SK-N-SH treated with all-trans-retinoic acid at 6 μM for 48 hours (cell line): Measurements from ENCODE around the gene ADH1B.

Experiments
- ATAC-seq: fragments of 200-7000 bp; cut with Tn5 transposase; 3 replicates; pipeline ENCODE4 v1.9.1; 2020; ENCODE audit warnings: mild to moderate bottlenecking, moderate library complexity
- ARNTL ChIP-seq: fragments of 450-650 bp; formaldehyde crosslinking; IDR thresholded peaks from 2 replicates; pipeline ENCODE4 v1.5.0; 2020; ENCODE audit warnings: low read depth, mild to moderate bottlenecking, moderate library complexity, borderline replicate concordance
- BACH2 ChIP-seq: fragments of 250-450 bp; sonication (Bioruptor Pico); IDR thresholded peaks from 2 replicates; pipeline ENCODE4 v1.9.0; 2021; ENCODE audit warnings: mild to moderate bottlenecking, borderline replicate concordance
- CREB5 ChIP-seq: fragments of 250-450 bp; sonication (Bioruptor Pico); IDR thresholded peaks from 2 replicates; pipeline ENCODE4 v1.5.1; 2020; ENCODE audit warnings: low read depth, mild to moderate bottlenecking, moderate library complexity
- CSDC2 ChIP-seq: fragments of 250-450 bp; sonication (Bioruptor Pico); IDR thresholded peaks from 2 replicates; pipeline ENCODE4 v1.5.0; 2020; ENCODE audit warnings: mild to moderate bottlenecking, moderate library complexity
- CSRNP3 ChIP-seq: fragments of 250-450 bp; sonication (Bioruptor Pico); IDR thresholded peaks from 2 replicates; pipeline ENCODE4 v1.5.1; 2021; ENCODE audit warnings: mild to moderate bottlenecking, moderate library complexity
- ESRRG ChIP-seq: fragments of 250-450 bp; sonication (Bioruptor Pico); IDR thresholded peaks from 2 replicates; pipeline ENCODE4 v1.6.1; 2021; ENCODE audit warnings: mild to moderate bottlenecking
- ISL1 ChIP-seq: fragments of 250-450 bp; sonication (Bioruptor Pico); IDR thresholded peaks from 2 replicates; pipeline ENCODE4 v2.1.2; 2022; ENCODE audit warnings: mild to moderate bottlenecking, moderate library complexity
- OSR1 ChIP-seq: fragments of 250-450 bp; sonication (Bioruptor Pico); IDR thresholded peaks from 2 replicates; pipeline ENCODE4 v1.8.0; 2022; ENCODE audit warnings: moderate library complexity, mild to moderate bottlenecking, inconsistent platforms
- PATZ1 ChIP-seq: fragments of 250-450 bp; sonication (Bioruptor Pico); IDR thresholded peaks from 2 replicates; pipeline ENCODE4 v1.8.0; 2020; ENCODE audit warnings: mild to moderate bottlenecking, moderate library complexity, borderline replicate concordance
- PPARA ChIP-seq: fragments of 250-450 bp; sonication (Bioruptor Pico); IDR thresholded peaks from 2 replicates; pipeline ENCODE4 v1.5.0; 2020; ENCODE audit warnings: mild to moderate bottlenecking, borderline replicate concordance
- RARB ChIP-seq: fragments of 250-450 bp; sonication (Bioruptor Pico); IDR thresholded peaks from 2 replicates; pipeline ENCODE4 v1.8.0; 2021; ENCODE audit warnings: mild to moderate bottlenecking, moderate library complexity
- SNAI2 ChIP-seq: fragments of 250-450 bp; sonication (Bioruptor Pico); IDR thresholded peaks from 2 replicates; pipeline ENCODE4 v1.5.0; 2020; ENCODE audit warnings: mild to moderate bottlenecking, moderate library complexity
- TCF4 ChIP-seq: fragments of 250-450 bp; sonication (Bioruptor Pico); IDR thresholded peaks from 2 replicates; pipeline ENCODE4 v1.8.0; 2021; ENCODE audit warnings: mild to moderate bottlenecking, moderate library complexity, borderline replicate concordance
- TOX ChIP-seq: fragments of 250-450 bp; sonication (Bioruptor Pico); IDR thresholded peaks from 2 replicates; pipeline ENCODE4 v1.8.0; 2021; ENCODE audit warnings: mild to moderate bottlenecking, moderate library complexity, borderline replicate concordance
- TSHZ2 ChIP-seq: fragments of 250-450 bp; sonication (Bioruptor Pico); IDR thresholded peaks from 2 replicates; pipeline ENCODE4 v1.5.0; 2020; ENCODE audit warnings: mild to moderate bottlenecking, moderate library complexity
- ZC3H10 ChIP-seq: fragments of 250-450 bp; sonication (Bioruptor Pico); IDR thresholded peaks from 2 replicates; pipeline ENCODE4 v1.5.1; 2021; ENCODE audit warnings: mild to moderate bottlenecking, moderate library complexity
- ZFP30 ChIP-seq: fragments of 450-650 bp; formaldehyde crosslinking; IDR thresholded peaks from 2 replicates; pipeline ENCODE4 v1.5.0; 2022; ENCODE audit warnings: mild to moderate bottlenecking, moderate library complexity
- ZNF565 ChIP-seq: fragments of 450-650 bp; formaldehyde crosslinking; conservative IDR thresholded peaks from 2 replicates; pipeline ENCODE4 v1.5.0; 2020; ENCODE audit warnings: low read depth, mild to moderate bottlenecking, moderate library complexity
- ZNF70 ChIP-seq: fragments of 450-650 bp; formaldehyde crosslinking; IDR thresholded peaks from 2 replicates; pipeline ENCODE4 v1.5.0; 2020; ENCODE audit warnings: mild to moderate bottlenecking, moderate library complexity
- ZNF8 ChIP-seq: fragments of 450-650 bp; formaldehyde crosslinking; IDR thresholded peaks from 2 replicates; pipeline ENCODE4 v1.5.0; 2020; ENCODE audit warnings: mild to moderate bottlenecking, moderate library complexity
- TF ChIP-seq, protein P1 (sequence below): fragments of 250-450 bp; sonication (Bioruptor Pico); IDR thresholded peaks from 2 replicates; pipeline ENCODE4 v1.8.0; 2021; ENCODE audit warnings: low read depth, mild to moderate bottlenecking, moderate library complexity, borderline replicate concordance

Gene ADH1B

GRCh38 chr4:99362768-99363167 lies 41.6 kb upstream of the ADH1B start:
- TF ChIP-seq RARB (CRISPR knock-in tag) (no peak), ZC3H10 (CRISPR knock-in tag) (no peak), CSRNP3 (CRISPR knock-in tag) (no peak), PATZ1 (CRISPR knock-in tag) (no peak), ESRRG (no peak), ARNTL (CRISPR knock-in tag) (no peak), CSDC2 (CRISPR knock-in tag) (no peak), TSHZ2 (CRISPR knock-in tag) (no peak), ISL1 (CRISPR knock-in tag) (no peak), PPARA (CRISPR knock-in tag) (no peak), SNAI2 (CRISPR knock-in tag) (no peak), BACH2 (CRISPR knock-in tag) (no peak)
- TF ChIP-seq, protein P1, sequence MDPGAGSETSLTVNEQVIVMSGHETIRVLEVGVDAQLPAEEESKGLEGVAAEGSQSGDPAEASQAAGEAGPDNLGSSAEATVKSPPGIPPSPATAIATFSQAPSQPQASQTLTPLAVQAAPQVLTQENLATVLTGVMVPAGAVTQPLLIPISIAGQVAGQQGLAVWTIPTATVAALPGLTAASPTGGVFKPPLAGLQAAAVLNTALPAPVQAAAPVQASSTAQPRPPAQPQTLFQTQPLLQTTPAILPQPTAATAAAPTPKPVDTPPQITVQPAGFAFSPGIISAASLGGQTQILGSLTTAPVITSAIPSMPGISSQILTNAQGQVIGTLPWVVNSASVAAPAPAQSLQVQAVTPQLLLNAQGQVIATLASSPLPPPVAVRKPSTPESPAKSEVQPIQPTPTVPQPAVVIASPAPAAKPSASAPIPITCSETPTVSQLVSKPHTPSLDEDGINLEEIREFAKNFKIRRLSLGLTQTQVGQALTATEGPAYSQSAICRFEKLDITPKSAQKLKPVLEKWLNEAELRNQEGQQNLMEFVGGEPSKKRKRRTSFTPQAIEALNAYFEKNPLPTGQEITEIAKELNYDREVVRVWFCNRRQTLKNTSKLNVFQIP (CRISPR knock-in tag) = no peak
- no peak for ATAC-seq

DNA sequence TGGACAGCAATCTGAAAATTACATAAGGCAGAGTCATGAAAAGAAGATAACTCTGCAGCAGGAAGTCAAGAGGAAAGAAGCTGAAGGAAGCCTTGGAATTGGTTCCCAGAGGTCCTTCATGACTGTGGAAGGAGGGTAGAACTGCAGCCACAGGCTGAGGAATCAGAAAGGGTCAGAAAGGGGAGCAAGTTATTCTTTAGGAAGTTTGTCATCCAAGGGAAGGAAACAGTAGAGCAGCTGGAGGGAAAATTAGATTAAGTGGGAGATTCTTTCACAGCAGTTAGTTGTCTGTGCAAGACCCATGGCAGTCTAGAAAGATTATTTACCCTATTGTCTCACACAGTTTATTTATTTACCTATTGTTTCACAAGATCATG lies 40.7 kb upstream of the ADH1B start:
- no peak for ATAC-seq
- TF ChIP-seq RARB (CRISPR knock-in tag) = no peak
- no peak for TF ChIP-seq ZNF70 (CRISPR knock-in tag)
- no peak for TF ChIP-seq TOX
- TF ChIP-seq ARNTL (CRISPR knock-in tag) = no peak
- TF ChIP-seq ZFP30 (CRISPR knock-in tag) = no peak
- TF ChIP-seq BACH2 (CRISPR knock-in tag) = no peak
- no peak for TF ChIP-seq CREB5 (CRISPR knock-in tag)
- TF ChIP-seq CSRNP3 (CRISPR knock-in tag) = no peak
- no peak for TF ChIP-seq ESRRG

DNA sequence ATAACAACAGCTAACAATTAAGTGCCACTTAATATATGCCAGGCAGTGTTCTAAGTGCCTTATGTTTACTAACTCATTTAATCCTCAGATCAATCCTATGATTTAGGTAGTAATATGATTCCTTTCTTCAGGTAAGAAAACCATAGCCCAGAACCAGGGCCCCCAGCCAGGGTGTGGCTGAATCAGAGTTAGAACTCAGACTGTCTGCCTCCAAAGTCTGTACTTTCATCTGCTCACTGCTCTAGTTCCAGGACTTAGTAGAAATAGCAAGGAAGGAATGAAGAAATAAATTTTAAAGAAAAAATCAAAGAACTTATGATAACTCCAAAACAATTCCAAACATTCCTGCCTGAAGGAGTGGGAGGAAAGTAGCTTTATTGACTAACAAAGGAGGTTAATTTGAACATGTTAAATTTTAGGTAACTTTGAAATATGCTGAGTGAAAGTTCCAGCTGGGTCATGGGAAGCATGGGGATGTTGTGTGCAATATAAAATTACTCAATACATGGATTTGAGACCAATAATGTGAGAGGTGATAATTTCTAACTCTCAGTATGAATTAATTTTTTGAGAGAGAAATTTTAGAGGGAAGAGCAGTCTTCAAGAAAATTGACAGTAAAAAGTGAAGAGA lies 40.2 kb upstream of the ADH1B start:
- TF ChIP-seq ZFP30 (CRISPR knock-in tag) (no peak), OSR1 (CRISPR knock-in tag) (no peak), SNAI2 (CRISPR knock-in tag) (no peak), CREB5 (CRISPR knock-in tag) (no peak), BACH2 (CRISPR knock-in tag) (no peak), CSDC2 (CRISPR knock-in tag) (no peak), ESRRG (no peak), ISL1 (CRISPR knock-in tag) (no peak), TCF4 (CRISPR knock-in tag) (no peak), ARNTL (CRISPR knock-in tag) (no peak), ZNF565 (CRISPR knock-in tag) (no peak), RARB (CRISPR knock-in tag) (no peak), ZNF8 (CRISPR knock-in tag) (no peak)
- TF ChIP-seq, protein P1 (CRISPR knock-in tag) = no peak
- no peak for ATAC-seq
